GM12878 (cell line): ENCODE data around the gene NPTX1. TPM values are rescaled to one million over a fixed set of nuclear protein-coding genes. Genes with fewer than 3 reads are reported as not detected.

Experiments
- ATAC-seq: fragments of 200-7000 bp; cut with Tn5 transposase; 3 replicates; pipeline ENCODE4 v1.9.1; 2020; ENCODE audit warnings: mild to moderate bottlenecking, moderate library complexity
- BruUV-seq: library from RNA; stranded (reverse); fragments of 400-500 nt; replicated peaks from 2 replicates; lab custom pipeline; 2021; lab: Mats Ljungman, UMichigan
- CTCF ChIA-PET: fragments of 300-600 bp; sonication (Branson Sonifier 250); formaldehyde crosslinking; extraction: SDS; loops from one replicate; lab custom pipeline; 2021; ENCODE audit warnings: inconsistent platforms; lab: Yijun Ruan, JAX
- POLR2A ChIA-PET: fragments of 350-600 bp; formaldehyde crosslinking; extraction: SDS; loops from one replicate; lab custom pipeline; 2021; ENCODE audit warnings: inconsistent platforms; lab: Charles Lee
- RAD21 ChIA-PET: fragments of 300-600 bp; sonication (Branson Sonifier 250); formaldehyde crosslinking; loops from one replicate; lab custom pipeline; 2023; ENCODE audit warnings: antibody characterized with exemption; ENCODE audit not compliant: unreplicated experiment; lab: Charles Lee
- SMC1A ChIA-PET: fragments of 300-600 bp; sonication (Branson Sonifier 250); formaldehyde crosslinking; loops from one replicate; lab custom pipeline; 2023; ENCODE audit not compliant: unreplicated experiment, uncharacterized antibody; lab: Charles Lee
- DNase-seq: peaks from one replicate; pipeline ENCODE4 v3.0.0-alpha.2; 2011; ENCODE audit warnings: low read depth, low spot score
- FAIRE-seq: peaks from 3 replicates; lab custom pipeline; 2011; peaks lifted over from hg19 to GRCh38; lab: Jason Lieb, UNC
- H2AFZ ChIP-seq: 2 replicates; pipeline ENCODE4 v1.6.0; 2011; ENCODE audit warnings: low read depth, low read length, control low read depth; ENCODE audit not compliant: control insufficient read depth
- H3K27ac ChIP-seq: 2 replicates; pipeline ENCODE4 v1.5.1; 2011; ENCODE audit warnings: control low read depth; ENCODE audit not compliant: control insufficient read depth, insufficient read depth
- H3K27me3 ChIP-seq, 2 experiments: replicated peaks in 1 of 2; 2 replicates each; pipeline versions ENCODE4 v1.6.0 to v1.6.1; 2011; ENCODE audit warnings: low read length in 1 of 2; ENCODE audit not compliant: control insufficient read depth in 2 of 2, insufficient read depth in 2 of 2
- H3K36me3 ChIP-seq, 2 experiments: 2 replicates each; pipeline ENCODE4 v1.5.1; 2011; ENCODE audit warnings: low read length in 1 of 2; ENCODE audit not compliant: control insufficient read depth in 2 of 2, insufficient read depth in 2 of 2
- H3K4me1 ChIP-seq: 2 replicates; pipeline ENCODE4 v1.6.1; 2011; ENCODE audit warnings: mild to moderate bottlenecking, low read length, moderate library complexity, mixed read lengths; ENCODE audit not compliant: control insufficient read depth, insufficient read depth
- H3K4me2 ChIP-seq: 2 replicates; pipeline ENCODE4 v1.6.0; 2011; ENCODE audit warnings: control low read depth; ENCODE audit not compliant: control insufficient read depth, insufficient read depth
- H3K4me3 ChIP-seq: fragments of 200-600 bp; sonication (generic); 2 replicates; pipeline ENCODE4 v1.5.1; 2016
- H3K79me2 ChIP-seq: 2 replicates; pipeline ENCODE4 v1.6.0; 2011; ENCODE audit warnings: low read length; ENCODE audit not compliant: control insufficient read depth, insufficient read depth
- H3K9ac ChIP-seq: 2 replicates; pipeline ENCODE4 v1.8.0; 2011; ENCODE audit warnings: low read length, control low read depth, mixed read lengths; ENCODE audit not compliant: control insufficient read depth, insufficient read depth
- H3K9me3 ChIP-seq: replicated peaks from 3 replicates; pipeline ENCODE4 v1.5.1; 2011; ENCODE audit warnings: mild to moderate bottlenecking, low read length; ENCODE audit not compliant: control insufficient read depth, insufficient read depth
- H4K20me1 ChIP-seq: 2 replicates; pipeline ENCODE4 v1.6.0; 2011; ENCODE audit not compliant: control insufficient read depth, insufficient read depth
- CBX3 ChIP-seq: fragments of 200-600 bp; sonication (generic); IDR thresholded peaks from 2 replicates; pipeline ENCODE4 v1.6.1; 2016; ENCODE audit warnings: low read depth, borderline replicate concordance
- CREB1 ChIP-seq: IDR thresholded peaks from 2 replicates; pipeline ENCODE4 v1.6.1; 2012; ENCODE audit warnings: low read depth, mild to moderate bottlenecking, inconsistent platforms
- EED ChIP-seq: sonication (generic); IDR thresholded peaks from 2 replicates; pipeline ENCODE4 v1.6.1; 2016; ENCODE audit warnings: antibody characterized with exemption, low read depth
- FOXK2 ChIP-seq: fragments of 450-650 bp; IDR thresholded peaks from 2 replicates; pipeline ENCODE4 v1.6.1; 2017; ENCODE audit warnings: mild to moderate bottlenecking, moderate library complexity
- JUNB ChIP-seq: IDR thresholded peaks from 2 replicates; pipeline ENCODE4 v1.6.1; 2016; ENCODE audit warnings: antibody characterized with exemption, mild to moderate bottlenecking
- MYC ChIP-seq: IDR thresholded peaks from 2 replicates; pipeline ENCODE4 v1.6.1; 2011; ENCODE audit warnings: mild to moderate bottlenecking, low read length, moderate library complexity, inconsistent platforms; ENCODE audit not compliant: insufficient read depth, insufficient replicate concordance, insufficient read length, severe bottlenecking
- NR2F1 ChIP-seq: fragments of 450-650 bp; conservative IDR thresholded peaks from 2 replicates; pipeline ENCODE4 v1.6.1; 2017; ENCODE audit warnings: mild to moderate bottlenecking
- RCOR1 ChIP-seq: conservative IDR thresholded peaks from 2 replicates; pipeline ENCODE4 v1.6.1; 2012; ENCODE audit warnings: low read depth, low read length, improper control_type of control experiment
- RELA ChIP-seq: fragments of 450-650 bp; IDR thresholded peaks from 2 replicates; pipeline ENCODE4 v1.8.0; 2014; ENCODE audit warnings: borderline replicate concordance; ENCODE audit not compliant: partially characterized antibody
- SMARCA5 ChIP-seq: fragments of 450-650 bp; IDR thresholded peaks from 2 replicates; pipeline ENCODE4 v1.6.1; 2017; ENCODE audit warnings: mild to moderate bottlenecking
- SREBF1 ChIP-seq: IDR thresholded peaks from 2 replicates; pipeline ENCODE4 v1.6.1; 2012; ENCODE audit warnings: mild to moderate bottlenecking, low read length
- SRF ChIP-seq, 2 experiments: IDR thresholded peaks; 2 replicates each; pipeline ENCODE4 v1.6.1; 2011; ENCODE audit warnings: low read depth in 2 of 2, low read length in 2 of 2, mild to moderate bottlenecking in 1 of 2, moderate library complexity in 1 of 2
- YY1 ChIP-seq: IDR thresholded peaks from 2 replicates; pipeline ENCODE4 v1.6.1; 2011; ENCODE audit warnings: low read depth, mild to moderate bottlenecking, low read length
- WGBS: methylation state at CpG from one replicate; pipeline ENCODE4 v1.1.6; 2016; ENCODE audit warnings: low lambda C conversion rate; ENCODE audit not compliant: insufficient replicate concordance, insufficient coverage; ENCODE audit errors: missing lambda C conversion rate; 5-methylcytosine and 5-hydroxymethylcytosine counted together
- in situ Hi-C: fragments of 300-500 bp; cut with MboI; formaldehyde crosslinking; loops from 9 replicates; pipeline ENCODE4 v1.14.3; 2018; ENCODE audit warnings: mixed read lengths
- intact Hi-C: fragments of 100-400 bp; cut with micrococcal nuclease; formaldehyde crosslinking; loops from one replicate; pipeline ENCODE4 v1.14.2; 2022; ENCODE audit not compliant: unreplicated experiment
- polyA plus RNA-seq, 11 experiments: library from polyadenylated mRNA; depleted of rRNA in 4 of 11; unstranded in 6 of 11; stranded (reverse) in 5 of 11; fragments of >200 nt; fragmentation: Nextera tagmentation in 4 of 11; fragmentation: Illumina TruSeq in 1 of 11; extraction: Ambion mirVana in 4 of 11; extraction: Trizol in 1 of 11; gene quantifications; 1 replicate in 1 of 11; 2 replicates in 10 of 11; pipeline versions ENCODE4 v1.2.1 to v1.2.3, GENCODE V29; 2011 to 2016; ENCODE audit warnings: inconsistent platforms in 2 of 11, missing spikeins in 2 of 11, low read depth in 1 of 11
- total RNA-seq, 4 experiments: library from RNA; depleted of rRNA in 3 of 4; stranded (reverse); fragments of >200 nt in 3 of 4; fragmentation: Illumina TruSeq in 1 of 4; extraction: Trizol in 1 of 4; gene quantifications; 2 replicates each; pipeline versions ENCODE4 v1.2.1 to v1.2.3, GENCODE V29; 2013 to 2021

The NPTX1 gene
- total and polyA plus RNA-seq, 10 of the 15 experiments (the other 5 are each of a cell fraction or from before 2014, with no cell fraction given): not detected

GRCh38 chr17:80423536-80424225 lies 52.7 kb downstream of the NPTX1 start:
- Histone ChIP-seq H3K36me3 (no peaks in the 10 kb centered on the region), H3K9ac (no peak overlapping the region), H3K9me3 (no peaks in the 10 kb centered on the region), H3K4me1 (peaks cover 3% of the 10 kb centered on the region), H3K27ac (no peak overlapping the region), H3K4me2 (no peak overlapping the region), H2AFZ (no peak overlapping the region), H3K27me3 (no peaks in the 10 kb centered on the region), H4K20me1 (no peaks in the 10 kb centered on the region; the same call in 1 of the 2 replicates), H3K4me3 (no peak overlapping the region), H3K79me2 (no peaks in the 10 kb centered on the region)
- ChIA-PET POLR2A (no interaction called here), SMC1A (no interaction called here), CTCF (interaction anchor here (5.0 kb wide), 1 partner anchor 153 kb away, joined by 61 read pairs; no protein-coding TSS in a partner anchor), RAD21 (no interaction called here)
- ATAC-seq (no peak), DNase-seq (no peak), FAIRE-seq (no peak)
- in situ Hi-C loops: no loop called here
- WGBS: 41% methylated on average over 8 of the region's 13 CpGs
- BruUV-seq: no TSS peak
- intact Hi-C loops: loop anchor here (10.0 kb wide), 1 partner anchor 311 kb away; no protein-coding TSS in a partner anchor
- TF ChIP-seq MYC (no peak), CBX3 (no peak), EED (no peak), SMARCA5 (no peak), JUNB (no peak), SRF (IDR thresholded peaks at IDR 0.05; ENCODE audit: low read depth in 2 of 2, low read length in 2 of 2) (no peak), RELA (no peak), CREB1 (no peak), SREBF1 (no peak), NR2F1 (no peak), YY1 (no peak), RCOR1 (no peak), FOXK2 (no peak)
- TF ChIP-seq, all 136 proteins: peak for 0
